SK-N-MC (cell line): ENCODE data around the gene DMBX1.

Experiments used
- DNase-seq: peaks from one replicate; pipeline ENCODE4 v3.0.0-alpha.2; 2011; ENCODE audit warnings: low read depth, low spot score
- H3K27ac ChIP-seq: fragments of 200-600 bp; sonication (generic); 2 replicates; pipeline ENCODE4 v1.5.1; 2016; ENCODE audit warnings: mixed run types
- H3K36me3 ChIP-seq: fragments of 200-600 bp; sonication (generic); 2 replicates; pipeline ENCODE4 v1.6.1; 2017; ENCODE audit warnings: antibody characterized with exemption, low read length, mixed read lengths; ENCODE audit not compliant: insufficient read depth
- H3K4me3 ChIP-seq: fragments of 200-600 bp; sonication (generic); 2 replicates; pipeline ENCODE4 v1.5.1; 2016
- H3K9ac ChIP-seq: fragments of 200-600 bp; sonication (generic); 2 replicates; pipeline ENCODE4 v1.8.0; 2017; ENCODE audit warnings: mixed run types, mixed read lengths; ENCODE audit not compliant: insufficient read length
- H3K9me3 ChIP-seq: fragments of 200-600 bp; sonication (generic); 2 replicates; pipeline ENCODE4 v1.6.1; 2017; ENCODE audit warnings: low read depth, mild to moderate bottlenecking, antibody characterized with exemption, low read length, moderate library complexity, mixed read lengths
- EZH2 ChIP-seq: fragments of 200-600 bp; sonication (generic); IDR thresholded peaks from one replicate; pipeline ENCODE4 v1.6.1; 2017; ENCODE audit warnings: antibody characterized with exemption
- FOXP2 ChIP-seq: optimal IDR thresholded peaks from 2 replicates; pipeline ENCODE3; 2011; ENCODE audit warnings: mild to moderate bottlenecking, moderate library complexity; ENCODE audit not compliant: insufficient read depth; ENCODE audit errors: extremely low read length, control extremely low read depth
- POLR2AphosphoS5 ChIP-seq: IDR thresholded peaks from 2 replicates; pipeline ENCODE4 v1.6.1; 2012; ENCODE audit warnings: mild to moderate bottlenecking, low read depth, low read length, borderline replicate concordance

Gene DMBX1

DNA sequence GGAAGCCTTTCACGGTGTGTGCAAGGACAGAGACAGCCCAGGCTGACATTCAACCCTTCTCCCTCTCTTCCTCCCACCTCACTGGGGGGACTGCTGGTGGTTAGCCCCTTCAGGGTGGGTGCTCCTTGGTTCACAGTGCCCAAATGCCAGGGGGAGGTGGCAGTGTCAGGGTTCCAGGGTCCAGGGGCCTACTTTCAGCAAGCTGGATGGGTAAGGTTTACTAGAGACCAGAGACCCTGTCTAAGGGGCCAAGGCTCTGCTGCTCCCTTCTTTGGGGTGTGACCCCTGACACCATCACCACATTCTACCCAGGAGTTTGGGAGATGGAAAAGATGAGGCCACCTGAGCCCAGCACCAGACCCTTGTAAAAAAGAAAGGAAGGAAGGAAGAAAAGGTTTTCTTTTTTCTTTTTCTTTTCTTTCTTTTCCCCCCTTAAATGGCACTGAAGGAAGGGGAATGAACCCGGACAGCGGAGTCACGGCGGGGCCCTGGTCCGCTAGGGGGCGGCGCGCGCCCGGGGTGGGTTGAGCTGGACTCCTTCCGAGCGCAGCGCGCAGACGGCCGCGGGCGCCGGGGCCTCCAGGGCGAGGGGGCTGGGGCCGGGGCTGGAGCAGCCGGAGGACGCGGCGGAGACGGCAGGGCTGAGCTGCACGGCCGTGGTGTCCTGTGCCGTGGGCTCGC is 43.0 kb downstream of the DMBX1 start:
- TF ChIP-seq FOXP2 = no peak
- TF ChIP-seq EZH2 = no peak
- no peak for TF ChIP-seq POLR2AphosphoS5
- no peak overlapping the region for H3K4me3 ChIP-seq
- H3K36me3 ChIP-seq = no peaks in the 10 kb centered on the region
- no peak overlapping the region for H3K9ac ChIP-seq
- no peak for DNase-seq
- H3K27ac ChIP-seq = no peak overlapping the region
- H3K9me3 ChIP-seq = no peaks in the 10 kb centered on the region

DNA sequence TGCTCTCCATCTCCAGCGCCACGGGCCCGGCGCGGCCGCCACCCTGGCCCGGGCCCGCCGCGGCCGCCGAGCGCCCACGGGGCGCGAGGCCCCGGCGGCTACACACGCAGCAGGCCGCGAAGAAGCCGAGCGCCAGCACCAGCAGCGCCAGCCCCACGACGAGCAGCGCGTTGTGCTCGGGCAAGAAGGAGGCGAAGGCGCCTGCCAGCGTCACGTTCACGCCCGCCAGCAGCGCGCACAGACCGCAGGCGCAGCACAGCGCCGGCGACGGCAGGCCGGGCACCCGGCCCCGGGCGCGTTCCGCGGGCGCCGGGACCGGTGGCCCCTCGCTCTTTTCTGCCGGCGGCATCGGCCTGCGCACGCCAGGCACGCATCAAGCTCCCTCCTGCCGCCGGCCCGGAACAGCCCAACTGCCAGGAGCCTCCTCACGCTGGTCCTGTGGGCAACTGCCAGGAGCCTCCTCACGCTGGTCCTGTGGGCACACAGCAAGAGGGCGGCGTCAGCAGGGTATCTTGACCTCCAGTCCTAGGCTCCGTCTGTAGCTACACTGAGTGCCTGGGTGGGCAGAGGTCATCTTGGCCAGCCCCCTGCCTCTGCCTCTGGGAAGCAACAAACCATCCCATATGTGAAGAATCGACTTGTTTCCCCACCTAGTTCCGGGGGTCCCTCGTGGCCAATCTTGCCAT is 43.7 kb downstream of the DMBX1 start:
- Histone ChIP-seq H3K9ac (no peak overlapping the region), H3K27ac (no peak overlapping the region), H3K4me3 (no peak overlapping the region), H3K36me3 (no peaks in the 10 kb centered on the region), H3K9me3 (no peaks in the 10 kb centered on the region)
- no peak for DNase-seq
- TF ChIP-seq EZH2 (no peak), POLR2AphosphoS5 (no peak), FOXP2 (no peak)

DNA sequence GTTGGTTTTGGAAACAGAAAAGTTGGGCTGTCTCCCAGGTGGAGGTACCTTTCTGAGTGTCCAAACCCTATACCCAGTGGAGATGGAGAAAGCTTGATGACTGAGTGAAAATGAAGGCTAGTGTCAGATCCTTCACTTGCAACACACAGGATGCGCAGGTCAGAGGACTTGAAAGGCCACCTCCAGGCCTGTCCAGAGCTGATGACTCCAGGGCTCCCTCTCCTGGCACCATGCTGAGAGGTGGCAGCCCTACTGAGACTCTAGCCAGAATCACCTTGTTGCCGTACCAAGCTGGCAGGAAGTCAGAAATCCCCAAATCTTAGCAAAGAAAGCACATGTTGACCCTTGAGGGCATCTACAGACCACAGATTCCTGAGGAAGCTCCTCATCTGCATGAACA is 45.4 kb downstream of the DMBX1 start:
- Histone ChIP-seq H3K27ac (no peak overlapping the region), H3K9ac (no peak overlapping the region), H3K9me3 (no peaks in the 10 kb centered on the region), H3K4me3 (no peak overlapping the region), H3K36me3 (no peaks in the 10 kb centered on the region)
- DNase-seq = no peak
- TF ChIP-seq EZH2 = no peak
- TF ChIP-seq POLR2AphosphoS5 = no peak
- no peak for TF ChIP-seq FOXP2

DNA sequence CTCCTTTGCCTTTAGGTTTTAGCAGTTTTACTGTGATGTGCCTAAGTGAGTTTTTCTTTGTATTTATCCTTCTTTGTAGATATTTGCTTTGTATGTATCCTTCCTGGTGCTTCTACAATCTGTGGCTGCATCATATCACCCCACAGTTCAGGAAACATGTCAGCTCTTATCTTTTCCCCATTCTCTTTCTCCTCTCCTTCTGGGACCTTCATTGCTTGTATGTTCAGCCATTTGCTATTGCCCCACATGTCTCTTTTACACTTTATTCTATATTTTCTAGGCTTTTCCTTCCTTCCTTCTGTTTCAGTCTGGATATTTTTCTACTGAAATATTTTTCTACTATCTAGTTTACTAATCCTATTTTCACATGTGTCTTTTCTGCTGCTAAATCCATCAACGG is 46.9 kb downstream of the DMBX1 start:
- H3K4me3 ChIP-seq = no peak overlapping the region
- no peak overlapping the region for H3K9ac ChIP-seq
- no peak for DNase-seq
- TF ChIP-seq FOXP2 (no peak), EZH2 (no peak), POLR2AphosphoS5 (no peak)
- H3K9me3 ChIP-seq = no peaks in the 10 kb centered on the region
- no peak overlapping the region for H3K27ac ChIP-seq
- H3K36me3 ChIP-seq = no peaks in the 10 kb centered on the region

DNA sequence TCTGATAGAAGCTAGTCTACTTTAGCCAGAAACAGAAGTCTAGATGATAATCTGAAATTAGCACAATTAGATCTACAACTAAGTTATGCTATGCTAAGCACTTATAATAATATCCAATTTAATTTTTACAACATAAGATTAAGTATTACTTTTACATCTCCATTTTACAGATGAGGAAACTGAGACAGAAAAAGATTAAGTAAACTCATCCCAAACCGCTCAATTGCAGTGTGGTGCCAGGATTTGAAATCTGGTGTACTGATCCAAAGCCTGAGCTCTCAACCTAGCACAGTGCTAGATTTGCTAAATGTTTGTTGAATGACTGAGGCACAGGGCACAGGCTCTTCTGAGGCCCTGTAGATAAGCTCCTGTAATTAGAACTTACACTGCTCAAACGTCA is 48.0 kb downstream of the DMBX1 start:
- Histone ChIP-seq H3K27ac (no peak overlapping the region), H3K36me3 (no peaks in the 10 kb centered on the region), H3K4me3 (no peak overlapping the region), H3K9ac (no peak overlapping the region), H3K9me3 (no peaks in the 10 kb centered on the region)
- DNase-seq = no peak
- TF ChIP-seq POLR2AphosphoS5 (no peak), EZH2 (no peak), FOXP2 (no peak)

DNA sequence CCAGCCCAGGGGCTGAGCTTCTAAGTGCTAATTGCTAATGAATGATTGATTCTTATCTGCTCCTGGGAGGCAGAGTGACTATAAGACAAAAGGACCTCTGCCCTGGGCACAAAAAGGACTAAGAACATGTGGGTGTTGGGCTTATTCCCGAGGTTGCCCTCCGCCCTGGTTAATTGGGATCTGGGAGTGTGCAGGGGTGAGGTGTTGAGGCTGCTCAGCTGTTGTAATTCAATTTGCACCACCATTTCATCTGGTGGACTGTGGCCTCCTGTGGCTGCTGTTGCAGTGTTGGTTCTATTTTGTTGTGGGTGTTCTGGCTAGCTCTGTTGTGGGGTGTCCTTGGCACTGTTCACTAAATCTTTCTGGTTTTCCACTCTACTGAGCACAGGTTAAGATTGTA is 48.5 kb downstream of the DMBX1 start:
- no peaks in the 10 kb centered on the region for H3K9me3 ChIP-seq
- no peak for TF ChIP-seq FOXP2
- no peak for TF ChIP-seq POLR2AphosphoS5
- no peak overlapping the region for H3K4me3 ChIP-seq
- H3K27ac ChIP-seq = no peak overlapping the region
- DNase-seq = no peak
- H3K36me3 ChIP-seq = no peaks in the 10 kb centered on the region
- H3K9ac ChIP-seq = no peak overlapping the region
